ENCODE data around the gene STX10. TPM values are rescaled to one million over a fixed set of nuclear protein-coding genes. Genes with fewer than 3 reads are reported as not detected.

The STX10 gene
- total and polyA plus RNA-seq, 9 of the 15 experiments (the other 6 are each of a cell fraction or from before 2014, with no cell fraction given), result 0.51 to 66.3 (median 31.0) TPM

DNA sequence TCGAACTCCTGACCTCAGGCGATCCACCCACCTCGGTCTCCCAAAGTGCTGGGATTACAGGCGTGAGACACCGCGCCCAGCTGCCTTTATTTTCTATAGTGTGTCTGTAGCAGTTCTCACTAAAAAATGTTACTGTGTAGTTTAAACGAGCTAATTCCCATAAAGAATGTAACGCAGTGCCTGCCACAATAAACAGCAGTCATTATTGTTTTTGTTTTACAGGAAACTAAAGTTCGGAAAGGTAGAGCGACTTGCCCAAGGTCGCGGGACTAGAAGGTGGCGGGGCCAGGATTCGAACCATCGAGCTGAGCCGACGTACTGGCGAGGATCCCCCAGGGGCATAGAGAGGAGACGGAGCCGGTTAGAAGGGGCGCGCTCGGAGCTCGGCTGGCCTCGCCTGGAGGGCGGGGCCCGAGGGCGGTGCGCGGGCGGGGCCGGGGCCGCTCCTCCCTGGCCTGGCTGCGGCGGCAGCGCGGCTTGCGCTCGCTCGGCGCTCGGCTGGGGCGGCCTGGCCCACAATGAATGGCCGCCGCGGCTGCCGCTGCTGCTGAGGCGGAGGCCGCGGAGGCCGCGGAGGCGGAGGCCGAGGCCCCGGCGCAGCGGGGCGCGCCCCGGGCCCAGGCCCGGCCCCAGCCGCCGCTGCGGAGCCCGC lies 32.3 kb downstream of the STX10 start, which contains the start of gene NACC1 (continued):
- TF ChIP-seq, protein P1, sequence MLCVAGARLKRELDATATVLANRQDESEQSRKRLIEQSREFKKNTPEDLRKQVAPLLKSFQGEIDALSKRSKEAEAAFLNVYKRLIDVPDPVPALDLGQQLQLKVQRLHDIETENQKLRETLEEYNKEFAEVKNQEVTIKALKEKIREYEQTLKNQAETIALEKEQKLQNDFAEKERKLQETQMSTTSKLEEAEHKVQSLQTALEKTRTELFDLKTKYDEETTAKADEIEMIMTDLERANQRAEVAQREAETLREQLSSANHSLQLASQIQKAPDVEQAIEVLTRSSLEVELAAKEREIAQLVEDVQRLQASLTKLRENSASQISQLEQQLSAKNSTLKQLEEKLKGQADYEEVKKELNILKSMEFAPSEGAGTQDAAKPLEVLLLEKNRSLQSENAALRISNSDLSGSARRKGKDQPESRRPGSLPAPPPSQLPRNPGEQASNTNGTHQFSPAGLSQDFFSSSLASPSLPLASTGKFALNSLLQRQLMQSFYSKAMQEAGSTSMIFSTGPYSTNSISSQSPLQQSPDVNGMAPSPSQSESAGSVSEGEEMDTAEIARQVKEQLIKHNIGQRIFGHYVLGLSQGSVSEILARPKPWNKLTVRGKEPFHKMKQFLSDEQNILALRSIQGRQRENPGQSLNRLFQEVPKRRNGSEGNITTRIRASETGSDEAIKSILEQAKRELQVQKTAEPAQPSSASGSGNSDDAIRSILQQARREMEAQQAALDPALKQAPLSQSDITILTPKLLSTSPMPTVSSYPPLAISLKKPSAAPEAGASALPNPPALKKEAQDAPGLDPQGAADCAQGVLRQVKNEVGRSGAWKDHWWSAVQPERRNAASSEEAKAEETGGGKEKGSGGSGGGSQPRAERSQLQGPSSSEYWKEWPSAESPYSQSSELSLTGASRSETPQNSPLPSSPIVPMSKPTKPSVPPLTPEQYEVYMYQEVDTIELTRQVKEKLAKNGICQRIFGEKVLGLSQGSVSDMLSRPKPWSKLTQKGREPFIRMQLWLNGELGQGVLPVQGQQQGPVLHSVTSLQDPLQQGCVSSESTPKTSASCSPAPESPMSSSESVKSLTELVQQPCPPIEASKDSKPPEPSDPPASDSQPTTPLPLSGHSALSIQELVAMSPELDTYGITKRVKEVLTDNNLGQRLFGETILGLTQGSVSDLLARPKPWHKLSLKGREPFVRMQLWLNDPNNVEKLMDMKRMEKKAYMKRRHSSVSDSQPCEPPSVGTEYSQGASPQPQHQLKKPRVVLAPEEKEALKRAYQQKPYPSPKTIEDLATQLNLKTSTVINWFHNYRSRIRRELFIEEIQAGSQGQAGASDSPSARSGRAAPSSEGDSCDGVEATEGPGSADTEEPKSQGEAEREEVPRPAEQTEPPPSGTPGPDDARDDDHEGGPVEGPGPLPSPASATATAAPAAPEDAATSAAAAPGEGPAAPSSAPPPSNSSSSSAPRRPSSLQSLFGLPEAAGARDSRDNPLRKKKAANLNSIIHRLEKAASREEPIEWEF (CRISPR knock-in tag; IDR thresholded peaks at IDR 0.05), result no peak
- TF ChIP-seq TOE1 (IDR thresholded peaks at IDR 0.05; ENCODE audit: borderline replicate concordance) (peak; percentile 62; the same call in 1 of the 2 replicates), TOE1 (CRISPR knock-in tag; IDR thresholded peaks at IDR 0.05; ENCODE audit: borderline replicate concordance, low read depth) (no peak), HCFC1 (IDR thresholded peaks at IDR 0.05; ENCODE audit: low read depth, low read length) (peak; percentile 64), MCM3 (IDR thresholded peaks at IDR 0.05) (no peak), RAD21 (CRISPR knock-in tag; conservative IDR thresholded peaks at IDR 0.05 in 1 of 2, IDR thresholded peaks at IDR 0.05 in 1 of 2) (0 out of 4 replicates have a peak, but pooled peaks of 1 of the 2 experiments have one; percentile 9), FOXJ3 (CRISPR knock-in tag; IDR thresholded peaks at IDR 0.05) (no peak)
- TF ChIP-seq, protein P2, sequence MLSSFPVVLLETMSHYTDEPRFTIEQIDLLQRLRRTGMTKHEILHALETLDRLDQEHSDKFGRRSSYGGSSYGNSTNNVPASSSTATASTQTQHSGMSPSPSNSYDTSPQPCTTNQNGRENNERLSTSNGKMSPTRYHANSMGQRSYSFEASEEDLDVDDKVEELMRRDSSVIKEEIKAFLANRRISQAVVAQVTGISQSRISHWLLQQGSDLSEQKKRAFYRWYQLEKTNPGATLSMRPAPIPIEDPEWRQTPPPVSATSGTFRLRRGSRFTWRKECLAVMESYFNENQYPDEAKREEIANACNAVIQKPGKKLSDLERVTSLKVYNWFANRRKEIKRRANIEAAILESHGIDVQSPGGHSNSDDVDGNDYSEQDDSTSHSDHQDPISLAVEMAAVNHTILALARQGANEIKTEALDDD (IDR thresholded peaks at IDR 0.05), result peak; percentile 13; the same call in 1 of the 2 replicates
- TF ChIP-seq, protein P3, sequence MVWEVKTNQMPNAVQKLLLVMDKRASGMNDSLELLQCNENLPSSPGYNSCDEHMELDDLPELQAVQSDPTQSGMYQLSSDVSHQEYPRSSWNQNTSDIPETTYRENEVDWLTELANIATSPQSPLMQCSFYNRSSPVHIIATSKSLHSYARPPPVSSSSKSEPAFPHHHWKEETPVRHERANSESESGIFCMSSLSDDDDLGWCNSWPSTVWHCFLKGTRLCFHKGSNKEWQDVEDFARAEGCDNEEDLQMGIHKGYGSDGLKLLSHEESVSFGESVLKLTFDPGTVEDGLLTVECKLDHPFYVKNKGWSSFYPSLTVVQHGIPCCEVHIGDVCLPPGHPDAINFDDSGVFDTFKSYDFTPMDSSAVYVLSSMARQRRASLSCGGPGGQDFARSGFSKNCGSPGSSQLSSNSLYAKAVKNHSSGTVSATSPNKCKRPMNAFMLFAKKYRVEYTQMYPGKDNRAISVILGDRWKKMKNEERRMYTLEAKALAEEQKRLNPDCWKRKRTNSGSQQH (CRISPR knock-in tag; IDR thresholded peaks at IDR 0.05), result no peak
- TF ChIP-seq, protein P4, sequence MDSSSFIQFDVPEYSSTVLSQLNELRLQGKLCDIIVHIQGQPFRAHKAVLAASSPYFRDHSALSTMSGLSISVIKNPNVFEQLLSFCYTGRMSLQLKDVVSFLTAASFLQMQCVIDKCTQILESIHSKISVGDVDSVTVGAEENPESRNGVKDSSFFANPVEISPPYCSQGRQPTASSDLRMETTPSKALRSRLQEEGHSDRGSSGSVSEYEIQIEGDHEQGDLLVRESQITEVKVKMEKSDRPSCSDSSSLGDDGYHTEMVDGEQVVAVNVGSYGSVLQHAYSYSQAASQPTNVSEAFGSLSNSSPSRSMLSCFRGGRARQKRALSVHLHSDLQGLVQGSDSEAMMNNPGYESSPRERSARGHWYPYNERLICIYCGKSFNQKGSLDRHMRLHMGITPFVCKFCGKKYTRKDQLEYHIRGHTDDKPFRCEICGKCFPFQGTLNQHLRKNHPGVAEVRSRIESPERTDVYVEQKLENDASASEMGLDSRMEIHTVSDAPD (CRISPR knock-in tag; IDR thresholded peaks at IDR 0.05), result no peak
- TF ChIP-seq, protein P5, sequence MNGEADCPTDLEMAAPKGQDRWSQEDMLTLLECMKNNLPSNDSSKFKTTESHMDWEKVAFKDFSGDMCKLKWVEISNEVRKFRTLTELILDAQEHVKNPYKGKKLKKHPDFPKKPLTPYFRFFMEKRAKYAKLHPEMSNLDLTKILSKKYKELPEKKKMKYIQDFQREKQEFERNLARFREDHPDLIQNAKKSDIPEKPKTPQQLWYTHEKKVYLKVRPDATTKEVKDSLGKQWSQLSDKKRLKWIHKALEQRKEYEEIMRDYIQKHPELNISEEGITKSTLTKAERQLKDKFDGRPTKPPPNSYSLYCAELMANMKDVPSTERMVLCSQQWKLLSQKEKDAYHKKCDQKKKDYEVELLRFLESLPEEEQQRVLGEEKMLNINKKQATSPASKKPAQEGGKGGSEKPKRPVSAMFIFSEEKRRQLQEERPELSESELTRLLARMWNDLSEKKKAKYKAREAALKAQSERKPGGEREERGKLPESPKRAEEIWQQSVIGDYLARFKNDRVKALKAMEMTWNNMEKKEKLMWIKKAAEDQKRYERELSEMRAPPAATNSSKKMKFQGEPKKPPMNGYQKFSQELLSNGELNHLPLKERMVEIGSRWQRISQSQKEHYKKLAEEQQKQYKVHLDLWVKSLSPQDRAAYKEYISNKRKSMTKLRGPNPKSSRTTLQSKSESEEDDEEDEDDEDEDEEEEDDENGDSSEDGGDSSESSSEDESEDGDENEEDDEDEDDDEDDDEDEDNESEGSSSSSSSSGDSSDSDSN (IDR thresholded peaks at IDR 0.05; ENCODE audit: borderline replicate concordance in 1 of 2, low read depth in 2 of 2, low read length in 2 of 2), result peak in 1 of 2 experiments; percentile 82; a peak in 2 of 4 replicates
- TF ChIP-seq, protein P6, sequence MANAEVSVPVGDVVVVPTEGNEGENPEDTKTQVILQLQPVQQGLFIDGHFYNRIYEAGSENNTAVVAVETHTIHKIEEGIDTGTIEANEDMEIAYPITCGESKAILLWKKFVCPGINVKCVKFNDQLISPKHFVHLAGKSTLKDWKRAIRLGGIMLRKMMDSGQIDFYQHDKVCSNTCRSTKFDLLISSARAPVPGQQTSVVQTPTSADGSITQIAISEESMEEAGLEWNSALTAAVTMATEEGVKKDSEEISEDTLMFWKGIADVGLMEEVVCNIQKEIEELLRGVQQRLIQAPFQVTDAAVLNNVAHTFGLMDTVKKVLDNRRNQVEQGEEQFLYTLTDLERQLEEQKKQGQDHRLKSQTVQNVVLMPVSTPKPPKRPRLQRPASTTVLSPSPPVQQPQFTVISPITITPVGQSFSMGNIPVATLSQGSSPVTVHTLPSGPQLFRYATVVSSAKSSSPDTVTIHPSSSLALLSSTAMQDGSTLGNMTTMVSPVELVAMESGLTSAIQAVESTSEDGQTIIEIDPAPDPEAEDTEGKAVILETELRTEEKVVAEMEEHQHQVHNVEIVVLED (CRISPR knock-in tag; IDR thresholded peaks at IDR 0.05), result peak; percentile 63

All from K562 (cell line).